H9 (cell line): ENCODE results near the gene ADCY5. TPM values are rescaled to one million over a fixed set of nuclear protein-coding genes. Genes with fewer than 3 reads are reported as not detected.

ENCODE experiments used
- DNase-seq: peaks from one replicate; pipeline ENCODE4 v3.0.0-alpha.2; 2017
- H2AFZ ChIP-seq: one replicate; pipeline ENCODE4 v1.6.1; 2013; ENCODE audit warnings: mild to moderate bottlenecking, low read length, control low read depth, moderate library complexity
- H2AK5ac ChIP-seq: 2 replicates; pipeline ENCODE4 v1.6.1; 2013; ENCODE audit warnings: low read length, control low read depth, mixed read lengths; ENCODE audit not compliant: insufficient read length
- H2BK120ac ChIP-seq: one replicate; pipeline ENCODE4 v1.6.1; 2013; ENCODE audit warnings: low read depth, mild to moderate bottlenecking, low read length, control low read depth, inconsistent platforms; ENCODE audit not compliant: poor library complexity, severe bottlenecking
- H2BK12ac ChIP-seq: 2 replicates; pipeline ENCODE4 v1.6.1; 2013; ENCODE audit warnings: low read length, control low read depth, mixed read lengths, low read depth; ENCODE audit not compliant: insufficient read length
- H2BK15ac ChIP-seq: 2 replicates; pipeline ENCODE4 v1.6.1; 2013; ENCODE audit warnings: low read depth, low read length, control low read depth
- H2BK20ac ChIP-seq: one replicate; pipeline ENCODE4 v1.6.1; 2013; ENCODE audit warnings: low read depth, mild to moderate bottlenecking, low read length, control low read depth, inconsistent platforms; ENCODE audit not compliant: poor library complexity, severe bottlenecking
- H2BK5ac ChIP-seq: 2 replicates; pipeline ENCODE4 v1.6.1; 2013; ENCODE audit warnings: low read length, control low read depth, mixed read lengths; ENCODE audit not compliant: insufficient read length
- H3K14ac ChIP-seq: 2 replicates; pipeline ENCODE4 v1.6.1; 2013; ENCODE audit warnings: low read length, control low read depth; ENCODE audit not compliant: insufficient read depth
- H3K18ac ChIP-seq: 2 replicates; pipeline ENCODE4 v1.6.1; 2013; ENCODE audit warnings: low read depth, mild to moderate bottlenecking, mixed read lengths, low read length, control low read depth; ENCODE audit not compliant: insufficient read length
- H3K23ac ChIP-seq: 2 replicates; pipeline ENCODE4 v1.6.1; 2013; ENCODE audit warnings: low read length, control low read depth, mixed read lengths, low read depth; ENCODE audit not compliant: insufficient read length
- H3K23me2 ChIP-seq: 2 replicates; pipeline ENCODE4 v1.6.1; 2013; ENCODE audit warnings: low read depth, mild to moderate bottlenecking, mixed read lengths, low read length, control low read depth; ENCODE audit not compliant: insufficient read length, poor library complexity, severe bottlenecking
- H3K27ac ChIP-seq: 2 replicates; pipeline ENCODE4 v1.5.1; 2013; ENCODE audit warnings: low read length, control low read depth, mixed read lengths, low read depth; ENCODE audit not compliant: insufficient read length
- H3K27me3 ChIP-seq: 2 replicates; pipeline ENCODE4 v1.6.1; 2013; ENCODE audit warnings: low read length, control low read depth, inconsistent platforms; ENCODE audit not compliant: insufficient read depth
- H3K4ac ChIP-seq: 2 replicates; pipeline ENCODE4 v1.6.1; 2013; ENCODE audit warnings: low read depth, mild to moderate bottlenecking, control low read depth, inconsistent platforms, low read length, moderate library complexity
- H3K4me1 ChIP-seq: 2 replicates; pipeline ENCODE4 v1.6.1; 2013; ENCODE audit warnings: low read length, control low read depth, inconsistent platforms; ENCODE audit not compliant: insufficient read depth
- H3K4me2 ChIP-seq: 2 replicates; pipeline ENCODE4 v1.6.1; 2013; ENCODE audit warnings: low read length, control low read depth, mixed read lengths; ENCODE audit not compliant: insufficient read length, insufficient read depth
- H3K56ac ChIP-seq: 2 replicates; pipeline ENCODE4 v1.6.1; 2013; ENCODE audit warnings: low read depth, mild to moderate bottlenecking, mixed read lengths, low read length, control low read depth; ENCODE audit not compliant: insufficient read length
- H3K79me1 ChIP-seq: 2 replicates; pipeline ENCODE4 v1.6.1; 2013; ENCODE audit warnings: low read depth, mild to moderate bottlenecking, moderate library complexity, low read length, control low read depth, inconsistent platforms; ENCODE audit not compliant: insufficient read depth, poor library complexity, severe bottlenecking
- H3K79me2 ChIP-seq: 2 replicates; pipeline ENCODE4 v1.6.1; 2013; ENCODE audit warnings: low read length, control low read depth, inconsistent platforms; ENCODE audit not compliant: insufficient read depth
- H3K9ac ChIP-seq: 2 replicates; pipeline ENCODE4 v1.6.1; 2013; ENCODE audit warnings: low read length, control low read depth, mixed read lengths; ENCODE audit not compliant: insufficient read length; ENCODE audit errors: extremely low read depth
- H3K9me3 ChIP-seq: one replicate; pipeline ENCODE4 v1.6.1; 2013; ENCODE audit warnings: low read depth, low read length, inconsistent platforms; ENCODE audit not compliant: control insufficient read depth
- H3T11ph ChIP-seq: one replicate; pipeline ENCODE4 v1.6.1; 2013; ENCODE audit warnings: mild to moderate bottlenecking, low read length, control low read depth, inconsistent platforms
- H4K20me1 ChIP-seq: one replicate; pipeline ENCODE4 v1.6.1; 2013; ENCODE audit not compliant: control insufficient read depth, insufficient read length, insufficient read depth
- H4K5ac ChIP-seq: 2 replicates; pipeline ENCODE4 v1.6.1; 2013; ENCODE audit warnings: low read depth, mild to moderate bottlenecking, mixed read lengths, low read length, control low read depth; ENCODE audit not compliant: insufficient read length
- H4K8ac ChIP-seq: replicated peaks from 2 replicates; pipeline ENCODE4 v1.6.1; 2013; ENCODE audit warnings: low read length, control low read depth, mixed read lengths, low read depth; ENCODE audit not compliant: insufficient read length
- H4K91ac ChIP-seq: 2 replicates; pipeline ENCODE4 v1.6.1; 2013; ENCODE audit warnings: low read depth, mild to moderate bottlenecking, moderate library complexity, mixed read lengths, low read length, control low read depth; ENCODE audit not compliant: insufficient read length
- H3K27ac Mint-ChIP-seq, 3 experiments: 2 replicates in 2 of 3; 3 replicates in 1 of 3; pipeline ENCODE4 v1.8.0; 2020 to 2021; ENCODE audit warnings: mixed read lengths in 3 of 3, mild to moderate bottlenecking in 1 of 3, moderate library complexity in 1 of 3
- H3K27me3 Mint-ChIP-seq: 2 replicates; pipeline ENCODE4 v1.8.0; 2021; ENCODE audit warnings: low read depth, mild to moderate bottlenecking, moderate library complexity, mixed read lengths
- H3K36me3 Mint-ChIP-seq, 3 experiments: 2 replicates in 2 of 3; 3 replicates in 1 of 3; pipeline ENCODE4 v1.8.0; 2020 to 2021; ENCODE audit warnings: low read depth in 3 of 3, mixed read lengths in 3 of 3; ENCODE audit not compliant: insufficient read depth in 1 of 3
- H3K4me1 Mint-ChIP-seq, 2 experiments: 2 replicates each; pipeline ENCODE4 v1.8.0; 2020; ENCODE audit warnings: mixed read lengths in 2 of 2
- H3K4me3 Mint-ChIP-seq, 2 experiments: 2 replicates in 1 of 2; 3 replicates in 1 of 2; pipeline ENCODE4 v1.8.0; 2020 to 2021; ENCODE audit warnings: mild to moderate bottlenecking in 2 of 2, mixed read lengths in 2 of 2, moderate library complexity in 1 of 2
- H3K9me3 Mint-ChIP-seq, 2 experiments: 2 replicates in 1 of 2; 3 replicates in 1 of 2; pipeline ENCODE4 v1.8.0; 2020; ENCODE audit warnings: mild to moderate bottlenecking in 2 of 2, mixed read lengths in 2 of 2, moderate library complexity in 1 of 2
- WGBS: extraction: QIAGEN DNeasy Blood & Tissue Kit; methylation state at CpG from one replicate; pipeline ENCODE4 v1.1.7; 2013; ENCODE audit warnings: missing lambda C conversion rate, low lambda C conversion rate, mixed read lengths; ENCODE audit not compliant: insufficient read length; ENCODE audit errors: extremely low coverage; 5-methylcytosine and 5-hydroxymethylcytosine counted together
- total RNA-seq: library from RNA; stranded (reverse); gene quantifications from 2 replicates; pipeline ENCODE4 v1.2.1, GENCODE V29; 2021
- TF ChIP-seq, protein P1 (sequence below): fragments of 200-600 bp; sonication (generic); conservative IDR thresholded peaks from 3 replicates; pipeline ENCODE4 v1.8.0; 2021; ENCODE audit warnings: antibody characterized with exemption, mild to moderate bottlenecking

Gene ADCY5
- total RNA-seq, 1 experiment from 2014 or later: 5.0 TPM

GRCh38 chr3:123349201-123349535, 99.7 kb downstream of the ADCY5 start:
- Mint-ChIP-seq H3K4me3 (no peak overlapping the region; a peak in 1 of 5 replicates), H3K9me3 (peaks cover 0 to 4% of the 10 kb centered on the region in 2 experiments; a peak in 2 of 5 replicates), H3K27me3 (peaks cover 12% of the 10 kb centered on the region), H3K27ac (no peak overlapping the region), H3K36me3 (peaks cover 0 to under 1% (median 0%) of the 10 kb centered on the region in 3 experiments; a peak in 1 of 7 replicates), H3K4me1 (peaks cover 39 to 47% of the 10 kb centered on the region in 2 experiments)
- no peak overlapping the region for H3K4me2 ChIP-seq
- H3K9me3 ChIP-seq: no peaks in the 10 kb centered on the region
- H2BK120ac ChIP-seq: no peak overlapping the region
- TF ChIP-seq, protein P1, sequence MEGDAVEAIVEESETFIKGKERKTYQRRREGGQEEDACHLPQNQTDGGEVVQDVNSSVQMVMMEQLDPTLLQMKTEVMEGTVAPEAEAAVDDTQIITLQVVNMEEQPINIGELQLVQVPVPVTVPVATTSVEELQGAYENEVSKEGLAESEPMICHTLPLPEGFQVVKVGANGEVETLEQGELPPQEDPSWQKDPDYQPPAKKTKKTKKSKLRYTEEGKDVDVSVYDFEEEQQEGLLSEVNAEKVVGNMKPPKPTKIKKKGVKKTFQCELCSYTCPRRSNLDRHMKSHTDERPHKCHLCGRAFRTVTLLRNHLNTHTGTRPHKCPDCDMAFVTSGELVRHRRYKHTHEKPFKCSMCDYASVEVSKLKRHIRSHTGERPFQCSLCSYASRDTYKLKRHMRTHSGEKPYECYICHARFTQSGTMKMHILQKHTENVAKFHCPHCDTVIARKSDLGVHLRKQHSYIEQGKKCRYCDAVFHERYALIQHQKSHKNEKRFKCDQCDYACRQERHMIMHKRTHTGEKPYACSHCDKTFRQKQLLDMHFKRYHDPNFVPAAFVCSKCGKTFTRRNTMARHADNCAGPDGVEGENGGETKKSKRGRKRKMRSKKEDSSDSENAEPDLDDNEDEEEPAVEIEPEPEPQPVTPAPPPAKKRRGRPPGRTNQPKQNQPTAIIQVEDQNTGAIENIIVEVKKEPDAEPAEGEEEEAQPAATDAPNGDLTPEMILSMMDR: no peak
- no peak overlapping the region for H4K91ac ChIP-seq
- no peak overlapping the region for H3K4ac ChIP-seq
- no peak overlapping the region for H2AFZ ChIP-seq
- no CpG with 5 or more reads among the region's 9 CpGs for WGBS
- H3K56ac ChIP-seq: no peak overlapping the region
- no peaks in the 10 kb centered on the region for H3K79me2 ChIP-seq
- no peaks in the 10 kb centered on the region for H3K27me3 ChIP-seq
- H4K8ac ChIP-seq: no peak overlapping the region
- no peak overlapping the region for H3K9ac ChIP-seq
- no peak overlapping the region for H3T11ph ChIP-seq
- no peak overlapping the region for H3K14ac ChIP-seq
- no peak overlapping the region for H3K23ac ChIP-seq
- H3K23me2 ChIP-seq: no peaks in the 10 kb centered on the region
- no peak overlapping the region for H2BK20ac ChIP-seq
- H3K79me1 ChIP-seq: no peaks in the 10 kb centered on the region
- no peak overlapping the region for H3K27ac ChIP-seq
- H2BK12ac ChIP-seq: no peak overlapping the region
- no peak for DNase-seq
- no peak overlapping the region for H2BK15ac ChIP-seq
- H2BK5ac ChIP-seq: no peak overlapping the region
- H4K20me1 ChIP-seq: no peaks in the 10 kb centered on the region
- no peak overlapping the region for H3K18ac ChIP-seq
- no peak overlapping the region for H4K5ac ChIP-seq
- no peak overlapping the region for H2AK5ac ChIP-seq
- H3K4me1 ChIP-seq: no peaks in the 10 kb centered on the region; the same call in 1 of the 2 replicates
